ENCODE results near the gene SLC35F1.

The SLC35F1 gene

GRCh38 chr6:118319894-118320649 lies 413.0 kb downstream of the SLC35F1 start:
- no peak for DNase-seq

GRCh38 chr6:118320652-118321051 lies 413.6 kb downstream of the SLC35F1 start:
- DNase-seq = no peak

- DNase-seq = no peak
Measured at GRCh38 chr6:118324116-118324515, 417.1 kb downstream of the SLC35F1 start.

- DNase-seq = no peak
Measured at GRCh38 chr6:118325220-118325860, 418.3 kb downstream of the SLC35F1 start.

- DNase-seq = no peak
Measured at GRCh38 chr6:118326712-118327111, 419.6 kb downstream of the SLC35F1 start.

GRCh38 chr6:118327237-118327636 lies 420.2 kb downstream of the SLC35F1 start:
- no peak for DNase-seq

GRCh38 chr6:118333772-118334171 lies 426.7 kb downstream of the SLC35F1 start:
- DNase-seq = no peak

GRCh38 chr6:118334634-118335033 lies 427.6 kb downstream of the SLC35F1 start:
- no peak for DNase-seq

GRCh38 chr6:118335325-118335816 lies 428.3 kb downstream of the SLC35F1 start:
- DNase-seq = no peak

GRCh38 chr6:118344014-118344670 lies 437.1 kb downstream of the SLC35F1 start:
- no peak for DNase-seq

- no peak for DNase-seq
Measured at GRCh38 chr6:118350881-118351430, 443.9 kb downstream of the SLC35F1 start.

- no peak for DNase-seq
Measured at GRCh38 chr6:118353564-118353963, 446.5 kb downstream of the SLC35F1 start.

GRCh38 chr6:118354641-118355040 lies 447.6 kb downstream of the SLC35F1 start:
- DNase-seq = no peak

- no peak for DNase-seq
Measured at GRCh38 chr6:118356054-118356453, 449.0 kb downstream of the SLC35F1 start.

- no peak for DNase-seq
Measured at GRCh38 chr6:118356686-118357085, 449.6 kb downstream of the SLC35F1 start.

All from CD4-positive, alpha-beta T cell treated with Interleukin-17A for 4 hours (primary cell).